ENCODE measurements around the gene KCNK3. TPM values are rescaled to one million over a fixed set of nuclear protein-coding genes. Genes with fewer than 3 reads are reported as not detected.

The KCNK3 gene
- total RNA-seq, 1 experiment from 2014 or later: 0.09 TPM

- no peak for DNase-seq
- H3K79me2 ChIP-seq (ENCODE audit: insufficient read depth, low read length): no peaks in the 10 kb centered on the region
- no peak overlapping the region for H2BK5ac ChIP-seq (ENCODE audit: insufficient read length, low read length)
- no peak overlapping the region for H2AK5ac ChIP-seq (ENCODE audit: insufficient read length, low read length)
- no peak overlapping the region for H3K27ac ChIP-seq (ENCODE audit: insufficient read length, low read depth, low read length)
- H3K9ac ChIP-seq (ENCODE audit: extremely low read depth, insufficient read length, low read length): no peak overlapping the region
- H2BK120ac ChIP-seq (ENCODE audit: low read depth, low read length, poor library complexity, severe bottlenecking): no peak overlapping the region
- no peak overlapping the region for H3K56ac ChIP-seq (ENCODE audit: insufficient read length, low read depth, low read length)
- Mint-ChIP-seq H3K36me3 (ENCODE audit: insufficient read depth in 1 of 3, low read depth in 3 of 3) (no peaks in the 10 kb centered on the region), H3K27me3 (ENCODE audit: low read depth) (peaks cover 29% of the 10 kb centered on the region), H3K27ac (no peak overlapping the region; a peak in 1 of 7 replicates), H3K4me1 (peaks cover 4 to 22% of the 10 kb centered on the region in 2 experiments), H3K9me3 (no peaks in the 10 kb centered on the region), H3K4me3 (no peak overlapping the region)
- H3K4me2 ChIP-seq (ENCODE audit: insufficient read depth, insufficient read length, low read length): no peak overlapping the region
- no peaks in the 10 kb centered on the region for H3K79me1 ChIP-seq (ENCODE audit: insufficient read depth, low read depth, low read length, poor library complexity, severe bottlenecking)
- H4K91ac ChIP-seq (ENCODE audit: insufficient read length, low read depth, low read length): no peak overlapping the region
- no peak overlapping the region for H2BK15ac ChIP-seq (ENCODE audit: low read depth, low read length)
- no peak overlapping the region for H2BK12ac ChIP-seq (ENCODE audit: insufficient read length, low read depth, low read length)
- H3K4me1 ChIP-seq (ENCODE audit: insufficient read depth, low read length): no peaks in the 10 kb centered on the region
- no CpG with 5 or more reads among the region's 3 CpGs for WGBS (ENCODE audit: extremely low coverage, insufficient read length, low lambda C conversion rate)
- no peak overlapping the region for H3K18ac ChIP-seq (ENCODE audit: insufficient read length, low read depth, low read length)
- H2BK20ac ChIP-seq (ENCODE audit: low read depth, low read length, poor library complexity, severe bottlenecking): no peak overlapping the region
- no peaks in the 10 kb centered on the region for H3K27me3 ChIP-seq (ENCODE audit: insufficient read depth, low read length)
- H3K9me3 ChIP-seq (ENCODE audit: control insufficient read depth, low read depth, low read length): no peaks in the 10 kb centered on the region
- no peak overlapping the region for H4K8ac ChIP-seq (replicated peaks; ENCODE audit: insufficient read length, low read depth, low read length)
- no peaks in the 10 kb centered on the region for H4K20me1 ChIP-seq (ENCODE audit: control insufficient read depth, insufficient read depth, insufficient read length)
- no peak overlapping the region for H3T11ph ChIP-seq (ENCODE audit: low read length)
- no peak overlapping the region for H3K23ac ChIP-seq (ENCODE audit: insufficient read length, low read depth, low read length)
- H3K4ac ChIP-seq (ENCODE audit: low read depth, low read length): no peak overlapping the region
- H3K14ac ChIP-seq (ENCODE audit: insufficient read depth, low read length): no peak overlapping the region
- H3K23me2 ChIP-seq (ENCODE audit: insufficient read length, low read depth, low read length, poor library complexity, severe bottlenecking): no peaks in the 10 kb centered on the region
- no peak overlapping the region for H2AFZ ChIP-seq (ENCODE audit: low read length)
- no peak overlapping the region for H4K5ac ChIP-seq (ENCODE audit: insufficient read length, low read depth, low read length)
- no peak for TF ChIP-seq CTCF (conservative IDR thresholded peaks at IDR 0.05)
Observed at GRCh38 chr2:26706093-26706492, 13.6 kb downstream of the KCNK3 start.

All from H9 (cell line).